Ishikawa (cell line): ENCODE results near the gene KRTAP10-4.

ENCODE experiments used
- CEBPB ChIP-seq: IDR thresholded peaks from 2 replicates; pipeline ENCODE4 v1.6.1; 2012
- CREB1 ChIP-seq: IDR thresholded peaks from 2 replicates; pipeline ENCODE4 v1.6.1; 2012; ENCODE audit warnings: low read depth
- EGR1 ChIP-seq: IDR thresholded peaks from 2 replicates; pipeline ENCODE4 v1.6.1; 2012
- EP300 ChIP-seq: IDR thresholded peaks from 2 replicates; pipeline ENCODE4 v1.6.1; 2012; ENCODE audit warnings: borderline replicate concordance
- FOXM1 ChIP-seq: IDR thresholded peaks from 2 replicates; pipeline ENCODE4 v1.6.1; 2012; ENCODE audit warnings: low read depth, borderline replicate concordance
- MAX ChIP-seq: IDR thresholded peaks from 2 replicates; pipeline ENCODE4 v1.6.1; 2012
- NFIC ChIP-seq: IDR thresholded peaks from 2 replicates; pipeline ENCODE4 v1.6.1; 2012
- RAD21 ChIP-seq: IDR thresholded peaks from 2 replicates; pipeline ENCODE4 v1.6.1; 2012; ENCODE audit warnings: low read depth
- REST ChIP-seq: IDR thresholded peaks from 2 replicates; pipeline ENCODE4 v1.6.1; 2012; ENCODE audit warnings: low read depth, mild to moderate bottlenecking
- TAF1 ChIP-seq: IDR thresholded peaks from 2 replicates; pipeline ENCODE4 v1.6.1; 2012; ENCODE audit warnings: low read depth, mild to moderate bottlenecking
- TCF12 ChIP-seq: IDR thresholded peaks from 2 replicates; pipeline ENCODE4 v1.6.1; 2012; ENCODE audit warnings: low read depth
- TEAD4 ChIP-seq: IDR thresholded peaks from 2 replicates; pipeline ENCODE4 v1.6.1; 2012
- USF1 ChIP-seq: IDR thresholded peaks from 2 replicates; pipeline ENCODE4 v1.6.1; 2012
- YY1 ChIP-seq: IDR thresholded peaks from 2 replicates; pipeline ENCODE4 v1.6.1; 2012; ENCODE audit warnings: low read depth
- ZBTB7A ChIP-seq: IDR thresholded peaks from 2 replicates; pipeline ENCODE4 v1.6.1; 2012; ENCODE audit warnings: low read depth

The KRTAP10-4 gene

GRCh38 chr21:44573630-44574456 lies at the start of gene KRTAP10-4:
Gene KRTAP10-4, plus strand, starts transcription at chr21:44573729. Its CDS starts 30 bp downstream, at chr21:44573759.
- peak; percentile 78 for TF ChIP-seq NFIC
- TF ChIP-seq EP300 = peak; percentile 43; the same call in 1 of the 2 replicates
- TF ChIP-seq TCF12 = peak; percentile 60
- TF ChIP-seq TEAD4 = peak; percentile 28; the same call in 1 of the 2 replicates

GRCh38 chr21:44524414-44525371 lies 48.8 kb upstream of the KRTAP10-4 start:
- TF ChIP-seq TCF12 (no peak), TAF1 (no peak), CREB1 (no peak), FOXM1 (no peak), EGR1 (no peak), EP300 (no peak), REST (no peak), MAX (no peak), YY1 (no peak), USF1 (no peak), RAD21 (no peak), TEAD4 (no peak), NFIC (no peak)

GRCh38 chr21:44525391-44526095 lies 48.0 kb upstream of the KRTAP10-4 start:
- TF ChIP-seq EP300 (no peak), CEBPB (no peak), TCF12 (no peak), RAD21 (no peak), TEAD4 (no peak), NFIC (no peak), TAF1 (no peak), REST (no peak), CREB1 (no peak), USF1 (no peak), ZBTB7A (no peak)

GRCh38 chr21:44526096-44526997 lies 47.2 kb upstream of the KRTAP10-4 start:
- TF ChIP-seq CREB1 = no peak
- no peak for TF ChIP-seq TAF1
- TF ChIP-seq RAD21 = no peak
- no peak for TF ChIP-seq FOXM1
